Vagina (tissue), 2 donors: ENCODE measurements around the gene BGLAP.

Experiments
- POLR2A ChIP-seq, 2 donors: fragments of 450-650 bp; IDR thresholded peaks; one replicate each; pipeline ENCODE4 v1.6.1; 2017; ENCODE audit warnings: antibody characterized with exemption in 2 of 2, mild to moderate bottlenecking in 2 of 2, moderate library complexity in 2 of 2
- TF ChIP-seq, protein P1 (sequence below), 3 experiments: fragments of 450-650 bp in 2 of 3; fragments of 200-600 bp in 1 of 3; sonication (generic) in 1 of 3; IDR thresholded peaks; one replicate each; pipeline ENCODE4 v1.5.1; 2017 to 2019; ENCODE audit warnings: antibody characterized with exemption in 3 of 3, mild to moderate bottlenecking in 2 of 3, moderate library complexity in 2 of 3

- TF ChIP-seq, protein P1, sequence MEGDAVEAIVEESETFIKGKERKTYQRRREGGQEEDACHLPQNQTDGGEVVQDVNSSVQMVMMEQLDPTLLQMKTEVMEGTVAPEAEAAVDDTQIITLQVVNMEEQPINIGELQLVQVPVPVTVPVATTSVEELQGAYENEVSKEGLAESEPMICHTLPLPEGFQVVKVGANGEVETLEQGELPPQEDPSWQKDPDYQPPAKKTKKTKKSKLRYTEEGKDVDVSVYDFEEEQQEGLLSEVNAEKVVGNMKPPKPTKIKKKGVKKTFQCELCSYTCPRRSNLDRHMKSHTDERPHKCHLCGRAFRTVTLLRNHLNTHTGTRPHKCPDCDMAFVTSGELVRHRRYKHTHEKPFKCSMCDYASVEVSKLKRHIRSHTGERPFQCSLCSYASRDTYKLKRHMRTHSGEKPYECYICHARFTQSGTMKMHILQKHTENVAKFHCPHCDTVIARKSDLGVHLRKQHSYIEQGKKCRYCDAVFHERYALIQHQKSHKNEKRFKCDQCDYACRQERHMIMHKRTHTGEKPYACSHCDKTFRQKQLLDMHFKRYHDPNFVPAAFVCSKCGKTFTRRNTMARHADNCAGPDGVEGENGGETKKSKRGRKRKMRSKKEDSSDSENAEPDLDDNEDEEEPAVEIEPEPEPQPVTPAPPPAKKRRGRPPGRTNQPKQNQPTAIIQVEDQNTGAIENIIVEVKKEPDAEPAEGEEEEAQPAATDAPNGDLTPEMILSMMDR (IDR thresholded peaks at IDR 0.05) = no peak
- TF ChIP-seq POLR2A (IDR thresholded peaks at IDR 0.05) = no peak
Measured at GRCh38 chr1:156203331-156203730, 38.7 kb upstream of the BGLAP start.
